GM23248 (cell line): ENCODE measurements around the gene AFG3L2. TPM values are rescaled to one million over a fixed set of nuclear protein-coding genes. Genes with fewer than 3 reads are reported as not detected.
"Not testable (repeated sequence)": the region's sequence is repeated elsewhere in the genome, so short reads cannot be mapped to it uniquely, and the experiment has no call there.

Experiments
- DNase-seq: peaks from one replicate; pipeline ENCODE4 v3.0.0-alpha.2; 2015
- H2AFZ ChIP-seq: fragments of 200-600 bp; sonication (generic); 2 replicates; pipeline ENCODE4 v1.6.1; 2016; ENCODE audit warnings: antibody characterized with exemption
- H3F3A ChIP-seq: fragments of 200-600 bp; sonication (generic); 2 replicates; pipeline ENCODE4 v1.6.1; 2016; ENCODE audit warnings: mild to moderate bottlenecking, antibody characterized with exemption, mixed run types; ENCODE audit not compliant: insufficient read depth
- H3K27ac ChIP-seq: fragments of 200-600 bp; sonication (generic); 2 replicates; pipeline ENCODE4 v1.5.1; 2016; ENCODE audit warnings: mild to moderate bottlenecking
- H3K27me3 ChIP-seq: fragments of 200-600 bp; sonication (generic); replicated peaks from 2 replicates; pipeline ENCODE4 v1.6.1; 2016; ENCODE audit warnings: mild to moderate bottlenecking; ENCODE audit not compliant: insufficient read depth
- H3K36me3 ChIP-seq: fragments of 200-600 bp; sonication (generic); 2 replicates; pipeline ENCODE4 v1.6.1; 2016; ENCODE audit warnings: low read depth, mild to moderate bottlenecking
- H3K4me1 ChIP-seq: fragments of 200-600 bp; sonication (generic); 2 replicates; pipeline ENCODE4 v1.6.1; 2016; ENCODE audit warnings: mild to moderate bottlenecking; ENCODE audit not compliant: insufficient read depth
- H3K4me2 ChIP-seq: fragments of 200-600 bp; sonication (generic); one replicate; pipeline ENCODE4 v1.6.1; 2016; ENCODE audit warnings: mild to moderate bottlenecking; ENCODE audit not compliant: unreplicated experiment
- H3K4me3 ChIP-seq: fragments of 200-600 bp; sonication (generic); 2 replicates; pipeline ENCODE4 v1.5.1; 2016; ENCODE audit warnings: mild to moderate bottlenecking
- H3K79me2 ChIP-seq: fragments of 200-600 bp; sonication (generic); 2 replicates; pipeline ENCODE4 v1.6.1; 2016; ENCODE audit warnings: mild to moderate bottlenecking; ENCODE audit not compliant: insufficient read depth
- H3K9ac ChIP-seq: fragments of 200-600 bp; sonication (generic); 2 replicates; pipeline ENCODE4 v1.6.1; 2016; ENCODE audit warnings: mild to moderate bottlenecking
- H3K9me2 ChIP-seq: fragments of 200-600 bp; sonication (generic); 2 replicates; pipeline ENCODE4 v1.6.1; 2016; ENCODE audit warnings: mixed run types, mild to moderate bottlenecking, moderate library complexity; ENCODE audit not compliant: insufficient read depth
- H3K9me3 ChIP-seq: fragments of 200-600 bp; sonication (generic); one replicate; pipeline ENCODE4 v1.6.1; 2017; ENCODE audit warnings: low read depth
- H4K20me1 ChIP-seq: fragments of 200-600 bp; sonication (generic); 2 replicates; pipeline ENCODE4 v1.6.0; 2016; ENCODE audit not compliant: insufficient read depth
- EZH2 ChIP-seq: fragments of 200-600 bp; sonication (generic); IDR thresholded peaks from 2 replicates; pipeline ENCODE4 v1.6.1; 2018; ENCODE audit warnings: antibody characterized with exemption, mild to moderate bottlenecking; ENCODE audit not compliant: insufficient read depth, poor library complexity, severe bottlenecking
- EZH2phosphoT487 ChIP-seq: fragments of 200-600 bp; sonication (generic); IDR thresholded peaks from 2 replicates; pipeline ENCODE4 v1.6.1; 2018; ENCODE audit warnings: antibody characterized with exemption, moderate library complexity, mild to moderate bottlenecking, low read depth; ENCODE audit not compliant: insufficient read depth
- WGBS, 2 experiments: methylation state at CpG; one replicate each; pipeline ENCODE4 v1.1.6; 2015 to 2017; ENCODE audit warnings: low lambda C conversion rate in 2 of 2, low coverage in 1 of 2; ENCODE audit errors: missing lambda C conversion rate in 2 of 2; 5-methylcytosine and 5-hydroxymethylcytosine counted together
- in situ Hi-C: fragments of 300-500 bp; cut with MboI; formaldehyde crosslinking; loops from 2 replicates; pipeline ENCODE4 v1.15.0; 2020
- polyA plus RNA-seq: library from polyadenylated mRNA; unstranded; fragments of >200 nt; fragmentation: Nextera tagmentation; extraction: Ambion mirVana; gene quantifications from 2 replicates; pipeline ENCODE4 v1.2.1, GENCODE V29; 2016
- total RNA-seq: library from RNA; depleted of rRNA; stranded (reverse); fragments of >200 nt; shearing (Covaris generic); gene quantifications from 2 replicates; pipeline ENCODE4 v1.2.3, GENCODE V29; 2014

Gene AFG3L2
- total and polyA plus RNA-seq, 2 experiments from 2014 or later = 28.1 to 40.6 TPM

DNA sequence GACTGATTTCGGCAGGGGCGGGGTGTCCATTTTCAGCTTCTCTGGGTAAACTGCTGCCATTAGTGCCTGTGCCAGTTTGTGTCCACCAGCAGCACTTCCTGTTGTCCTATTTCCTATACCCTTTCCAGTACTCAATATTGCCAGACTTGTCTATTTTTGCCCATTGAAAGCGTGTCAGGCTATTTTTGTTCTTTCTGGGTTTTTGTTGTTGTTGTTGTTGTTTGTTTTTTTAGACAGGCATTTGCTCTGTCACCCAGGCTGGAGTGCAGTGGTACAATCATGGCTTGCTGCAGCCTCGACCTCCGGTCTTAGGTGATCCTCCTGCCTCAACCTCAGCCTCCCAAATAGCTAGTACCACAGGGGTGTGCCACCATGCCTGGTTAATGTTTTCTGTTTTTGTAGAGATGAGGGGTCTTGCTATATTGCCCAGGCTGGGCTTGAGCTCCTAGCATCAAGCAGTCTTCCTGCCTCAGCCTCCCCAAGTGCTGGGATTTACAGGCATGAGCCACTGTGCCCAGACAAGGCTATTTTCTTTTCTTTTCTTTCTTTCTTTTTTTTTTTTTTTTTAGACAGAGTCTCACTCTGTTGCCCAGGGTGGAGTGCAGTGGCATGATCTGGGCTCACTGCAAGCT is 39.2 kb upstream of the AFG3L2 start:
- Histone ChIP-seq H3F3A (0 out of 2 replicates have a peak, but pooled peaks cover 11% of the 10 kb centered on the region), H4K20me1 (no peaks in the 10 kb centered on the region), H3K9me3 (no peaks in the 10 kb centered on the region), H3K9ac (no peak overlapping the region), H3K4me2 (no peak overlapping the region), H3K27ac (no peak overlapping the region), H3K79me2 (peaks cover 69% of the 10 kb centered on the region), H3K4me3 (no peak overlapping the region), H3K27me3 (no peaks in the 10 kb centered on the region), H3K4me1 (no peaks in the 10 kb centered on the region; the same call in 1 of the 2 replicates), H2AFZ (peak overlapping the region; percentile 65), H3K9me2 (no peaks in the 10 kb centered on the region), H3K36me3 (no peaks in the 10 kb centered on the region)
- no peak for TF ChIP-seq EZH2
- no peak for TF ChIP-seq EZH2phosphoT487
- in situ Hi-C loops = no loop called here
- 73 to 75% methylated on average over 5 of the region's 5 CpGs for WGBS, 2 experiments
- DNase-seq = no peak

GRCh38 chr18:12411456-12411855 is 34.4 kb upstream of the AFG3L2 start:
- H3K4me1 ChIP-seq = peaks cover 8% of the 10 kb centered on the region; the same call in 1 of the 2 replicates
- no peaks in the 10 kb centered on the region for H3K36me3 ChIP-seq
- in situ Hi-C loops = no loop called here
- no peak overlapping the region for H3K9ac ChIP-seq
- H3K27ac ChIP-seq = no peak overlapping the region
- H3K9me3 ChIP-seq = no peaks in the 10 kb centered on the region
- no peak overlapping the region for H3K4me2 ChIP-seq
- no peak overlapping the region for H2AFZ ChIP-seq
- no peak overlapping the region for H3K4me3 ChIP-seq
- H3K27me3 ChIP-seq = no peaks in the 10 kb centered on the region
- H3K9me2 ChIP-seq = no peaks in the 10 kb centered on the region
- 0 out of 2 replicates have a peak, but pooled peaks cover 6% of the 10 kb centered on the region for H3F3A ChIP-seq
- DNase-seq = no peak
- peaks cover 79% of the 10 kb centered on the region for H3K79me2 ChIP-seq
- H4K20me1 ChIP-seq = no peaks in the 10 kb centered on the region
- 96 to 100% methylated on average over 2 to 3 of the region's 3 CpGs for WGBS, 2 experiments
- TF ChIP-seq EZH2 = no peak
- no peak for TF ChIP-seq EZH2phosphoT487

GRCh38 chr18:12410747-12411146 is 33.7 kb upstream of the AFG3L2 start:
- H3K4me1 ChIP-seq, H3K9me2 ChIP-seq, H3K4me3 ChIP-seq, H3K27me3 ChIP-seq, H3K9ac ChIP-seq, H3K9me3 ChIP-seq, H4K20me1 ChIP-seq, H3K36me3 ChIP-seq, H2AFZ ChIP-seq, H3F3A ChIP-seq, H3K4me2 ChIP-seq, H3K27ac ChIP-seq, DNase-seq, in situ Hi-C loops: not testable (repeated sequence)
- peaks cover 72% of the 10 kb centered on the region for H3K79me2 ChIP-seq
- 96 to 97% methylated on average over 9 of the region's 9 CpGs for WGBS, 2 experiments

- Histone ChIP-seq H4K20me1 (no peaks in the 10 kb centered on the region), H3K9me3 (no peaks in the 10 kb centered on the region), H3K4me3 (no peak overlapping the region), H3K4me1 (peaks cover 8% of the 10 kb centered on the region; the same call in 1 of the 2 replicates), H3K36me3 (no peaks in the 10 kb centered on the region), H3K27ac (no peak overlapping the region), H2AFZ (no peak overlapping the region), H3F3A (no peaks in the 10 kb centered on the region), H3K27me3 (no peaks in the 10 kb centered on the region), H3K79me2 (peaks cover 66% of the 10 kb centered on the region), H3K9ac (no peak overlapping the region), H3K9me2 (no peaks in the 10 kb centered on the region), H3K4me2 (no peak overlapping the region)
- TF ChIP-seq EZH2phosphoT487 (no peak), EZH2 (no peak)
- in situ Hi-C loops = no loop called here
- WGBS, 2 experiments = 82 to 91% methylated on average over 9 of the region's 9 CpGs
- DNase-seq = no peak
Observed at GRCh38 chr18:12410081-12410481, 33.1 kb upstream of the AFG3L2 start.
